Stimulated activated memory B cell treated with anti-CD40 and anti-IgM and Interleukin-4, amounts not matched to agents 10 μg/mL and 1 μg/mL and 100 μg/mL, for 72 hours (primary cell): ENCODE results near the gene MDC1.
"Not testable (repeated sequence)": the region's sequence is repeated elsewhere in the genome, so short reads cannot be mapped to it uniquely, and the experiment has no call there.

ENCODE experiments used
- ATAC-seq: fragments of 150-1000 bp; cut with Tn5 transposase; 2 replicates; pipeline ENCODE4 v1.10.0; 2021
- H3K27ac Mint-ChIP-seq: one replicate; pipeline ENCODE4 v1.8.0; 2022; ENCODE audit warnings: mild to moderate bottlenecking, mixed read lengths
- H3K27me3 Mint-ChIP-seq: one replicate; pipeline ENCODE4 v1.8.0; 2022; ENCODE audit warnings: mixed read lengths
- H3K36me3 Mint-ChIP-seq: one replicate; pipeline ENCODE4 v1.8.0; 2022; ENCODE audit warnings: mixed read lengths
- H3K4me1 Mint-ChIP-seq: one replicate; pipeline ENCODE4 v1.8.0; 2022; ENCODE audit warnings: mixed read lengths
- H3K4me3 Mint-ChIP-seq: one replicate; pipeline ENCODE4 v1.8.0; 2022; ENCODE audit warnings: mild to moderate bottlenecking, moderate library complexity, mixed read lengths
- H3K9me3 Mint-ChIP-seq: one replicate; pipeline ENCODE4 v1.8.0; 2022; ENCODE audit warnings: mixed read lengths

The MDC1 gene

GRCh38 chr6:30664994-30665767 is 51.9 kb downstream of the MDC1 start:
- no peak for ATAC-seq
- peaks cover 8% of the 10 kb centered on the region for H3K4me1 Mint-ChIP-seq
- no peaks in the 10 kb centered on the region for H3K27me3 Mint-ChIP-seq
- H3K36me3 Mint-ChIP-seq, result peaks cover 62% of the 10 kb centered on the region
- no peaks in the 10 kb centered on the region for H3K9me3 Mint-ChIP-seq
- H3K4me3 Mint-ChIP-seq, result no peak overlapping the region
- H3K27ac Mint-ChIP-seq, result no peak overlapping the region

DNA sequence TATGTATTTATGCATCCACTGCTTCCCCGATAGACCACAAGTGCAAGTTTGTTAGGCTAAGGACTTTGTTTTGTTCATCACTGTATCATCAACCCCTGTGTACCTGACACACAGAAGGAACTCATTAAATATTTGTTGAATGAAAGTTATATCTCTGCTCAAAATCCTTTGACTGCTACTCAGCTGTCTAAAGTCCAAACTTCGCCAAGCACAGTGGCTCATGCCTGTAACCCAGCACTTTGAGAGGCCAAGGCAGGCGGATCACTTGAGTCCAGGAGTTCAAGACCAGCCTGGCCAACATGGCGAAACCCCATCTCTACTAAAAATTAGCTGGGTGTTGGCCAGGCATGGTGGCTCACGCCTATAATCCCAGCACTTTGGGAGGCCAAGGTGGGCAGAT is 59.2 kb downstream of the MDC1 start:
- H3K4me3 Mint-ChIP-seq, H3K27ac Mint-ChIP-seq, H3K27me3 Mint-ChIP-seq, H3K9me3 Mint-ChIP-seq, H3K4me1 Mint-ChIP-seq, ATAC-seq: not testable (repeated sequence)
- H3K36me3 Mint-ChIP-seq, result peaks cover 78% of the 10 kb centered on the region

DNA sequence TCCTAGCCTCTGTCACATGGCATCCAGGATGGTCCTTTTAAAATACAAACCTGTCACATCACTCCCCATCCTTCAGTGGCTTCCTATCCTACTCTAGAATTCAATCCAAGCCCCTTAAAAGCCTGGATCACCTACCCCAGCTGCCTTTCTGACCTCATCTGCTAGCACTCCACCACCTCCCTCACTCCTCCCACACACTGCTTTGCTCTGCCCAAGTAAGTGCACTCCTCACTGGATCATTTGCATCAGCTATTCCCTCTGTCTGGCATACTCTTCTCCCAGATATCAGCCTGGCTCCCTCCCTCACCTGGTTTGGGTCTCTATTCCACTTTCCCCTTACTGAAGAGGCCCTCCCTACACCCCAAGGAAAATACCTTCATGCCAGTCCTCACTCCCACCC is 59.6 kb downstream of the MDC1 start:
- Mint-ChIP-seq H3K4me3 (no peak overlapping the region), H3K9me3 (no peaks in the 10 kb centered on the region), H3K36me3 (peaks cover 78% of the 10 kb centered on the region), H3K27me3 (no peaks in the 10 kb centered on the region), H3K27ac (no peak overlapping the region), H3K4me1 (no peaks in the 10 kb centered on the region)
- ATAC-seq, result no peak

GRCh38 chr6:30656513-30656912 is 60.6 kb downstream of the MDC1 start:
- ATAC-seq, result no peak
- no peaks in the 10 kb centered on the region for H3K9me3 Mint-ChIP-seq
- no peaks in the 10 kb centered on the region for H3K4me1 Mint-ChIP-seq
- peaks cover 76% of the 10 kb centered on the region for H3K36me3 Mint-ChIP-seq
- no peaks in the 10 kb centered on the region for H3K27me3 Mint-ChIP-seq
- no peak overlapping the region for H3K4me3 Mint-ChIP-seq
- no peak overlapping the region for H3K27ac Mint-ChIP-seq

GRCh38 chr6:30655743-30656094 is 61.4 kb downstream of the MDC1 start:
- Mint-ChIP-seq H3K4me1 (peaks cover 8% of the 10 kb centered on the region), H3K36me3 (peaks cover 79% of the 10 kb centered on the region), H3K4me3 (no peak overlapping the region), H3K9me3 (no peaks in the 10 kb centered on the region), H3K27me3 (no peaks in the 10 kb centered on the region), H3K27ac (no peak overlapping the region)
- ATAC-seq, result no peak

DNA sequence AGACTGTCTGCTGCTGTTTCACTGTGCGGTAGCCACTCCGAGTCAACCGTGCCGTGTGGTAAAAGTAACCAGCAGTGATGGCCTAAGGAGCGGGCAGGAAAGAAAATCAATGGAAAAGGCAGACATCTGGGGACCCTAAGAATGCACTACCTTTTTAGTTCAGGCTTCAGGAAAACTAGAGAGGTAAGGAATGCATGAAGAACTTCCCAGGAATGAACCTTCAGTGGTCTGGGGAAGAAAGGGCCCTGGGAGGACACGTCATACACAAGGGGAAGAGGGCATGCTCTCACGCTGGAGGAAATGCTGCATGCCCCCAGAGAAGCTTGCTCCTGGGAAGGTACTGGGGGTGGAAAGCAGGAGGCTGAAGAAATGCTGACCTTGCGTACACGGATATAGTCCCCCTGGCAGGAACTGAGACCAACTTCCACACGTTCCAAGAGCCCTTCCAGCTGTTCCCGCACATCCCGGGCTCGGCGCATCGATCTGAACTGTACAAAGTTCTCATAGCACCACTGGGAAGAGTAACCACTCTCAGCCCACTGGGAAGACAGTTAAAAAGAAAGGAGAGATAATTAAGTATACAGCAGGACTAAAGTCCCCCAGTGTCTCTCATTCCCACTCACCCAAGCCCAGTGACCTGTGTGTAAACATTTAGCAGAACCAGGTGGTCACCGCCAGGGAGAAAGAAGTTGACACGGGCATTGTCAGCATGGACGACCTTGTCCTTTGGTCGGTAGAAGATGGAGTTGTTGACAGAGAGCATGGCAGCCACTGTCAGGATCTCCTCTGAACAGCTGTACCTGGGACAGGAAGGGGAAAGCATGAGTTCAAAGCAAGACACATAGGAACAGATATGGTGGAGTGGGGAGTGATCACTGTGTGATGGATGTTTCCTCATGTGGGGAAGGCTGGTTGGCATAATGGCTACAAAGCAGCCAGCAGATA is 62.0 kb downstream of the MDC1 start:
- ATAC-seq, result no peak
- Mint-ChIP-seq H3K27me3 (no peaks in the 10 kb centered on the region), H3K36me3 (peaks cover 74% of the 10 kb centered on the region), H3K4me1 (peaks cover 8% of the 10 kb centered on the region), H3K9me3 (no peaks in the 10 kb centered on the region), H3K27ac (no peak overlapping the region), H3K4me3 (no peak overlapping the region)

DNA sequence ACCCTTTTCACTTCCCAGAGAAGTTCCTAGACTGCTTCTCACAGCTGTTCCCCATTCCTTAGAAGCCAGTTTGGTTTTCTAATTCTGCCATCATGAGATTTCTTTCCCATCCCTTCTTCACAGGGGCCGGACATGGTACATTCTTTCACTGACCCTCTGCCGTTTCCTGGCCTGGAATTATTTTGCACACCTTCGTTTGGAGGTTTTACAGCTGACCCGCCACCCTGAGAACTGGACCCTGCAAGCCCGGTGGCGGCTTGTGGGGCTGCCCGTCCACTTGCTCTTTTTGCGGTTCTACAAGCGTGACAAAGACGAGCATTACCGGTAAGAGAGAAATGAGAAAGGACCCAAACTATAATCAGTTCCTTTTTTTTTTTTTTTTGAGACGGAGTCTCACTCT is 65.9 kb downstream of the MDC1 start:
- Mint-ChIP-seq H3K27me3 (no peaks in the 10 kb centered on the region), H3K9me3 (no peaks in the 10 kb centered on the region), H3K36me3 (peaks cover 39% of the 10 kb centered on the region), H3K27ac (peak overlapping the region; percentile 90), H3K4me1 (peaks cover 19% of the 10 kb centered on the region), H3K4me3 (peak overlapping the region; percentile 50)
- peak; percentile 34 for ATAC-seq
